Choroid plexus epithelial cell (primary cell): ENCODE results near the gene TMC6.

Source experiments
- DNase-seq: peaks from one replicate; pipeline ENCODE4 v3.0.0-alpha.2; 2010; ENCODE audit warnings: low read depth
- H3K4me3 ChIP-seq: 2 replicates; pipeline ENCODE4 v1.5.1; 2011; ENCODE audit warnings: low read depth, mild to moderate bottlenecking, control low read depth, low read length, moderate library complexity
- TF ChIP-seq, protein P1 (sequence below): conservative IDR thresholded peaks from 2 replicates; pipeline ENCODE4 v1.5.1; 2011; ENCODE audit warnings: low read depth, mild to moderate bottlenecking, control low read depth, inconsistent platforms, low read length, moderate library complexity

The TMC6 gene

DNA sequence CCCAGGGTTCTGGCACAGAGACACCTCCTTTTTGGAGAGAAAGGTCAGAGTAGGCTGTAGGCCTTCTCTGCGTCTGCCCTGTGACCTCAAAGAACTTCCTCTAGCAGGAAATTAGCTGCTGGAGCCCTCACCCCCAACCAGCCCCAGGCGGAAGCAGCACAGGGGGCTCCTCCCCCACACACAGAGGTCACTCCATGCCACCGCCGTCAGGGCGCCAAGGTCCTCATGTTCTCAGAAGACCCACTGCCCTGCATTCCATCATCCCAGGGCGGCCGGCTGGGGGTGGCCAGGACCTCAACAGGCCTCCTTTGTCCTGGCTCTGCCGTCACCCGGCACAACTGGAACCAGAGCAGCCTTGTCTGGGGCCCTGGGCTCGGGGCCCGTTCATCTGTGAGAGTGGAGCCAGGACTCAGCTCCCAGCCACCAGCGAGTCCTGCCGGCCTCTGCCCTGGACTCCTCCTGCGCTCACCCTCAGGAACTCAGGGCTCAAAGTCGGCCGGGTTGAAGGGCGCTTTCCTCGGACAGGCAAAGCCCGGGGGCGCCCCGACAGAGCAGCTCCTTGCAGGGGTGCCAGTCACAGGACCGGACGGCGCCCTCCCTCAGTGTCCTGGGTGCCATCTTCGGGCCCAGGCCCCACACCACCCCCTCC lies 1.2 kb downstream of the TMC6 start:
- peak overlapping the region; percentile 65 for H3K4me3 ChIP-seq
- DNase-seq: no peak
- TF ChIP-seq, protein P1, sequence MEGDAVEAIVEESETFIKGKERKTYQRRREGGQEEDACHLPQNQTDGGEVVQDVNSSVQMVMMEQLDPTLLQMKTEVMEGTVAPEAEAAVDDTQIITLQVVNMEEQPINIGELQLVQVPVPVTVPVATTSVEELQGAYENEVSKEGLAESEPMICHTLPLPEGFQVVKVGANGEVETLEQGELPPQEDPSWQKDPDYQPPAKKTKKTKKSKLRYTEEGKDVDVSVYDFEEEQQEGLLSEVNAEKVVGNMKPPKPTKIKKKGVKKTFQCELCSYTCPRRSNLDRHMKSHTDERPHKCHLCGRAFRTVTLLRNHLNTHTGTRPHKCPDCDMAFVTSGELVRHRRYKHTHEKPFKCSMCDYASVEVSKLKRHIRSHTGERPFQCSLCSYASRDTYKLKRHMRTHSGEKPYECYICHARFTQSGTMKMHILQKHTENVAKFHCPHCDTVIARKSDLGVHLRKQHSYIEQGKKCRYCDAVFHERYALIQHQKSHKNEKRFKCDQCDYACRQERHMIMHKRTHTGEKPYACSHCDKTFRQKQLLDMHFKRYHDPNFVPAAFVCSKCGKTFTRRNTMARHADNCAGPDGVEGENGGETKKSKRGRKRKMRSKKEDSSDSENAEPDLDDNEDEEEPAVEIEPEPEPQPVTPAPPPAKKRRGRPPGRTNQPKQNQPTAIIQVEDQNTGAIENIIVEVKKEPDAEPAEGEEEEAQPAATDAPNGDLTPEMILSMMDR: no peak

DNA sequence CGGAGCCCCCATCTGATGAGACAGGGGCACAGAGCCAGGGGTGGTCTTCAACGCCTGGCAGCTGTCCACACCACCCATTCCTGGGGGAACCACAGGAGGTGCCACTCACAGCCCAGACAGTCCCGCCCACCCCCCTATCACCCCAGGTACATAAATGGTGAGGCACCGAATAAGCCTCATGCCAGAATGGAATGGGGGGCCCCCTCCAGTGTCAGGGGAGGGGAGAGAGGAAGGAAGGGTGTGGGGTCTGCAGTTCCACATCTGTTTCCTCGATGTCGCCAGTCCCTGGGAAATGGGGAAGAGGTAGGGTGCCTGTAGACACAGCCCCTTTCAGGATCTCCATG lies 1.7 kb downstream of the TMC6 start:
- no peak for DNase-seq
- no peak overlapping the region for H3K4me3 ChIP-seq
- TF ChIP-seq, protein P1: no peak

DNA sequence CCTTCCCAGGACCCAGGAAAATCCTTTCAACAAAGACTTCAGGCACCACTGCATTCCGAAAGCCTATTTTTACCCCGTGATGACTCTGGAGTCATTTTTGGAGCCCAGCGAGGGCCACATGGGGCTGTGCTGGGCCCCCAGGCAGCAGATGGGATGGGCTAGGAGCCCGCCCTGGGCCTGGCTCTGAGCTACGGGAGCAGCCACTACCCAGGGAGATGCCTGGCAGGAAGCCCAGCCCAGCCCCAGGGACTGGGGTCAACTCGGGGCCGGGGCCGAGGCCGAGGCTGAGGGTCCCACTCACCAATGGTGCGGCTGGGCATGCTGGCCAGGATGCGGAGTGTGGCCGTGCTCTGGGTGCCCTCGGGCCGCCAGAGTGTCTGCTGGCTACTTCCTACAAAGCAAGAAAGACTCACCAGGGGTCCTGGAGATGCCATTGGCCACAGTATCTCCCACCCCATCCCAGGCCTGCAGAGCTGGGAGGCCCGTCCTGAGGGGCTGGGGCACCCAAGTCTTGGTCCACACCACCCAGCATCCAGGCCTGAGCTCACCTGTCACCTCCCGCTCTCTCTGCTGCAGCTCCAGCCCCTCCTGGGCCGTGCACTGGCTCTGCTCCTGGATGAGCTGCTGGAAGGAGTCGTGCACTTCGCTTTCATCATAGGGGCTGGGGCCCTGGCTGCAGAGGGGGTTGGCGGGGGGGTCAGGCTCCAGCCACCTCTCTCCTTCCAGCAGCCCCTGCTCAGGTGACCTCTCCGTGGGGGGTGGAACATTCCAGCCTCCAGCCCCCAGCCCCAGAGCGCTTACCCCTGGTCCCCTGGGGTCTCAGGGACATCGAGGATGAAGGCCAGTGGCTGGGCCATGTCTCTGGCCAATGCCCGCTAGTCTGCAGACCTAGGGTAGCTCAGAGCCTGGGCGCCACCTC lies 2.3 kb downstream of the TMC6 start:
- no peak overlapping the region for H3K4me3 ChIP-seq
- TF ChIP-seq, protein P1: no peak
- DNase-seq: no peak

DNA sequence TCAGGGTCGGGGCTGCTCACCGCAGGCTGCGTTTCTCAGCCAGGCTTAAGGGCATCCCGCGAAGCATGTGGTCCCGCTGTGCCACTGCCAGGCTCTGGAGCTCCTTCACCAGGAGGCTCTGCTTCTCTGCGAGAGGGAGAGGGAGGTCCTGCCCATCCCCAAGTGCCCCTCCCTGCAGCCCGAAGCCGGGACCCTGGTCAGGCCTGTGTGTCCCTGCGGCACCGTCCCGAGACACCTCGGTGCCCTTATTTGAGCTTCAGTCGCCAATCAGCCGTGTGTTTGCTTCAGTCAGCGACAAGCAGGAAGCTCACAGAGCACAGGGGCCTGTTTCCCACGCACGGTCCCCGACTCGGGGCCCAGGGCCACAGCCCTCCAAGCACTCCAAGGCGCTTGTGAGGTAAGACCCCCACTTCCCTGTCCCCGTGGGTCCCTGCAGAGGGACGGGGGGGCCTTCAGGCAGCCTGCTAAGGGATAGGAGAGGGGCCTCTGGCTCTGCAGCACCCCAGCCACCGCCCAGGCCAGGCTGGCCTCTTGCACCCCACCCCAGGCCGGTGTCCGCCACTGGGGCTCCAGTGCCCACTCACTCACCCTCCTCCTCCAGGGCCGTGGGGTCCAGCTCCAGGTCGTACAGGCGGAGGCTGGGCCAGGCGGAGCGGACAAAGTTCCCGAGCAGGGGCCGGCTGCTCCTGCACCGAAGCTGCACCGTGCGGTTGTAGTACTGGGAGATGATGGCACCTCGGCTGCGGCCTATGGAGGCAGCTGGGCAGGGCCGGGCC lies 3.2 kb downstream of the TMC6 start:
- no peak overlapping the region for H3K4me3 ChIP-seq
- TF ChIP-seq, protein P1: no peak
- no peak for DNase-seq

DNA sequence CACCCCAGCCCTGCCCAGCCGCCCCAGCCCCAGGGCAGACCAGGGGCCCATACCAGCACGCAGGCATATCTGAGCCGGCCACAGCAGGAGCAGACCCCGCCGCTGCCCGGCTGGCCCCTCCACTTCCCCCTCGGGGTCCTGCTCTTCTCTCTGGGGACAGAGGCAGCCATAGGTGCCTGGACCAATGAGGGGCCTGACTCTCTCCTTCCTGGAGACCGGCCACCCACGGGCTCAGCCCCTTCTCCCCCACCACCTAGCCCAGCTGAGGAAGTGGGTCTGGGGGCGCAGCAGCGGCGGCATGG lies 3.8 kb downstream of the TMC6 start:
- TF ChIP-seq, protein P1: no peak
- H3K4me3 ChIP-seq: no peak overlapping the region
- no peak for DNase-seq

DNA sequence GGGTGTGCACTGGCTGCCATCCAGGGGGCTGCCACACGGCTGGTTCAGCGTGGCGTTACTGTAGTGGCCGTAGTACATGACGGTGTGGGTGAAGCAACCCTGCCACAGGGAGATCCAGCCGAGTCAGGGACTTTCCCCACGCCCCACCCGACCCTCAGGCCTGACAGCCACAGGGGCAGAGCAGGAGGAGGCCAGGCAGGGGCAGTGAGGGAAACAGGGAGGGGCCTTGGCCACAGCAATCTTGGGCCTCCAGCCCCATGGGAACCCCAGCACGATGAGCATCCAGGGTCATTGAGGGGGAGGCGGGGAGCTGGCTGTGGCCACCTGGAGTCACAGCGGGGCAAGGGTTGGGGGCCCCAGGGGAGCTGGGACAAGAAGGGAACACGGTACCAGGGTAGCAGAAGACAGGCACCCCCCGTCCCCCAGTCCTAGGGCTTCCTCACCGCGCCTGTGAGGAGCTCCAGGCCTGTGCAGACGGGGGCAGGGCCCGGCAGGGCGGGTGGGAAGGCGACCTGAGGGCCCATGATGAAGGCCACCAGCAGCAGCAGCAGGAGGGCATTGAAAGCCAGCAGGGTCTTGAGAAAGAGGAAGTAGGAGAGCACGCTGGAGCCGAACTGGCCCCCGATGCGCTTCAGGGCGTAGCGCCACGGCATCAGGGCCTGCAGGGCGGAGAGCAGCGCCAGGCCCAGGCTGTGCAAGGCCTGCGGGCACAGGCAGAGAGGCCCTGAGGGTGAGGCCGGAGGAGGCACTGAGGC lies 4.3 kb downstream of the TMC6 start:
- DNase-seq: no peak
- TF ChIP-seq, protein P1: no peak
- H3K4me3 ChIP-seq: no peak overlapping the region
